Gastroesophageal sphincter (tissue), 2 donors: ENCODE measurements around the gene METAP1D.

Source experiments
- EP300 ChIP-seq: sonication (generic); formaldehyde crosslinking; IDR thresholded peaks from one replicate; pipeline ENCODE4 v1.6.1; 2017; ENCODE audit warnings: antibody characterized with exemption, mild to moderate bottlenecking
- POLR2A ChIP-seq, 2 donors: fragments of 450-650 bp; IDR thresholded peaks; one replicate each; pipeline ENCODE4 v1.6.1; 2017; ENCODE audit warnings: antibody characterized with exemption in 2 of 2, mild to moderate bottlenecking in 2 of 2, moderate library complexity in 1 of 2

DNA sequence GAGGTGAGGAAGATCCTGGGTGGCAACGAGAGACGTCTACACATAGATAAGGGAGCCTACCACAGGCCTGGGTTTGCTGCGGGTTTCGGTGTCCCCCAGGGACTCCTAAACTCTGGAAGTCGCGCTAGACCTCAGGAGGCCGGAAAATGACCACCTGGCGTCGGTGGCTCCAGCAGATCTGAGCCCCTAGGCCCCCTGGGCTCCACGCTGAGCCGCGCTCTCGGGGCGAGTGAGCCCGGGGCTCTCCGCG lies 84.6 kb downstream of the METAP1D start:
- TF ChIP-seq POLR2A (IDR thresholded peaks at IDR 0.05) (no peak), EP300 (no peak)
